H7 (cell line): ENCODE results near the gene SMIM12. TPM values are rescaled to one million over a fixed set of nuclear protein-coding genes. Genes with fewer than 3 reads are reported as not detected.

ENCODE experiments used
- DNase-seq: peaks from one replicate; pipeline ENCODE4 v3.0.0; 2012
- H3K27me3 ChIP-seq: 2 replicates; pipeline ENCODE4 v1.6.0; 2011; ENCODE audit warnings: mild to moderate bottlenecking, low read length; ENCODE audit not compliant: control insufficient read depth, insufficient read depth
- H3K36me3 ChIP-seq: replicated peaks from 2 replicates; pipeline ENCODE4 v1.5.1; 2011; ENCODE audit warnings: low read length; ENCODE audit not compliant: control insufficient read depth, insufficient read depth
- H3K4me3 ChIP-seq: 2 replicates; pipeline ENCODE4 v1.5.1; 2011; ENCODE audit warnings: low read depth, mild to moderate bottlenecking, control low read depth, low read length, moderate library complexity; ENCODE audit not compliant: insufficient read depth
- total RNA-seq: library from RNA; depleted of rRNA; stranded (reverse); fragments of >200 nt; shearing (Covaris generic); gene quantifications from 2 replicates; pipeline ENCODE4 v1.2.3, GENCODE V29; 2014; rRNA removed

The SMIM12 gene
- 39.8 and 55.4 TPM in 2 replicates for total RNA-seq

- peaks cover 9% of the 10 kb centered on the region for H3K36me3 ChIP-seq
- H3K27me3 ChIP-seq, result peaks cover 8% of the 10 kb centered on the region
- peak; percentile 98 for DNase-seq
- peak within 1 kb of the TSS; percentile 85 for H3K4me3 ChIP-seq
Measured at GRCh38 chr1:34859446-34860200, at the start of gene SMIM12. TSS of gene SMIM12 (minus strand) at chr1:34859749. CDS start at chr1:34855977, 3,772 bp downstream.

DNA sequence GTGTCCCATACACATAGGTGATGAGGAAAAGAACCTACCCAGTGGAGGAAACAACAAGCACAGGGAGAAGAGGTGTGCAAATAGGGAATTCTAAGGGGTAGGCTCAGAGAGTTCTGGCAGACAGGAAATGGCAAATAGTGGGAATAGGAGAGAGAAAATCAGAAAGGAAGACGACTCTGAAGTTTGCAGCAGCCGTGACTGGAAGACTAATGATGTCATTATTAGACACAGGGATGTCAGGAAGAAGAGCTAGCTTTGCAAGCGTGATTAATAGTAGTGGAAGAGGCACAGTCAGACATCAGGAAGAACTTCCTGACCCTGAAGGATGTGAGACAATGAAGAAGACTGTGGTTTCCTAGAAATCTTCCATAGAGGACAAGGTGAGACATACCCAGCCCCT lies 48.8 kb upstream of the SMIM12 start:
- H3K4me3 ChIP-seq, result no peak overlapping the region
- H3K36me3 ChIP-seq, result no peaks in the 10 kb centered on the region
- DNase-seq, result no peak
- no peaks in the 10 kb centered on the region for H3K27me3 ChIP-seq

- H3K4me3 ChIP-seq, result no peak overlapping the region
- peak; percentile 58 for DNase-seq
- no peaks in the 10 kb centered on the region for H3K36me3 ChIP-seq
- no peaks in the 10 kb centered on the region for H3K27me3 ChIP-seq
Measured at GRCh38 chr1:34907487-34908090, 48.0 kb upstream of the SMIM12 start.

GRCh38 chr1:34906756-34907155 lies 47.2 kb upstream of the SMIM12 start:
- DNase-seq, result no peak
- Histone ChIP-seq H3K27me3 (no peaks in the 10 kb centered on the region), H3K36me3 (no peaks in the 10 kb centered on the region), H3K4me3 (no peak overlapping the region)

GRCh38 chr1:34906222-34906621 lies 46.7 kb upstream of the SMIM12 start:
- no peaks in the 10 kb centered on the region for H3K27me3 ChIP-seq
- no peaks in the 10 kb centered on the region for H3K36me3 ChIP-seq
- DNase-seq, result no peak
- no peak overlapping the region for H3K4me3 ChIP-seq

- H3K27me3 ChIP-seq, result no peaks in the 10 kb centered on the region
Measured at GRCh38 chr1:34905098-34905459, 45.5 kb upstream of the SMIM12 start.

DNA sequence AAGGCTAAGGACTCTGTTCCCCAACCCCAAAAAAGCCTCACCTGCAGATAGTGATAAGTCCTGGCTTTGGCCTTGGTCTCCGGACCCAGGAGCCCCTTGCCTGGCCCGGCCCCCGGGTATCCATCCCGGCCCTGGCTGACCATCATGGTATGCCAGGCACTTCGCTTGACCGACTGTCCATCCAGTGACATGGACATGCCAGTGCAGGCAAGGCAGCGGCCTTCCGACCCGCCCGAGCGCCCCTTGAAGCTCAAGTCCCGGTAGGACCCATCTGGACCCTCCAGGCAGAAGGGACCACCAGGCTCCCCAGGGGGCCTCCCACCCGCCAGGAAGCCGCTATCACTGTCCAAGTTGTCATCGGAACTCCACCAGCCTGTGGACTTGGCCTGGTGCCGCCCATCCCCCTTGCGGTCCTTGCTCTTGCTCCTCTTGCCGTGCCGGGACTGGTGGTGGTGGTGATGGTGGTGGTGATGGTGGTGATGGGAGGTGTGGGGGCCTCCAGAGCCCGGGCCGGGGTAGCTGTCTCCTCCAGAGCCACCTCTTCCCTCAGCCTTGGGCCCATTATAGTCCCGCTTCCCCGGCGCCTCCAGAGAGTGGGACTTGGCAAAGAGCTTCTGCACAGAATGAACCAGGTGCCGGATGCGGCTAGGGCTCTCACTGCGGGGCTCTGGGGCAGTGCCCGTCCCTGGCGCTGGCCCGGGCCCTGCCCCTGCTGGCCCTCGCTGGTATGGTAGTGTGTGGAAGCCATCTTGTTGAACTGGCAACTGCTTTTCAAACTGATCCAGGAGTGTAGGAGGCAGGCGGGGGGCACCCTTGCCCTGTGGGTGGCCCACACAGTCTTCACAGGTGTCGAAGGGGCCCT lies 44.9 kb upstream of the SMIM12 start:
- Histone ChIP-seq H3K36me3 (no peaks in the 10 kb centered on the region), H3K27me3 (no peaks in the 10 kb centered on the region), H3K4me3 (no peak overlapping the region)
- peak; percentile 59 for DNase-seq

More at GRCh38 chr1:34905098-34905459, 45.5 kb upstream of the SMIM12 start:
- H3K36me3 ChIP-seq, result no peaks in the 10 kb centered on the region
- DNase-seq, result peak; percentile 43
- no peak overlapping the region for H3K4me3 ChIP-seq

DNA sequence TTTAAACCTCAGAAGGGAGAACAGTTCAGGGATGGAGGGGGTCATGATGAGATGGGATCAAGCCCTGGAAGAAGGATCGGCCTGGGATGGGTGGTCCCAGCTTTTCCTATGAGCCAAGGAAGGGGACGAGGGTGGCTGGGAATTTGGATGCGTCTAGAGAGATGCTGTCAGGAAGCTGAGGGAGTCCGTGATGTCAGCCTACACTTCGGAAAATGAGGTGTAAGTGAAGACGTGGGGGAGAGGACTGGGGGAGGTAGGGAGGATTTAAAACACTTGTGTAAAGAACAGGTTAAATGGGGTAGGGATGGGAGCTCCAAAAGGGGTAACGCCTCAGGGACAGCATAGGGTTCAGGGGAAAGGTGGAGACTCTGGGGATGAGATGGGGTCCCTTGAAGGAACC lies 42.4 kb upstream of the SMIM12 start:
- Histone ChIP-seq H3K36me3 (no peaks in the 10 kb centered on the region), H3K27me3 (no peaks in the 10 kb centered on the region)
- DNase-seq, result no peak

GRCh38 chr1:34900775-34901502 lies 41.4 kb upstream of the SMIM12 start:
- H3K4me3 ChIP-seq, result no peak overlapping the region
- DNase-seq, result peak; percentile 38
- no peaks in the 10 kb centered on the region for H3K36me3 ChIP-seq
- H3K27me3 ChIP-seq, result no peaks in the 10 kb centered on the region

More for the DNA sequence above, 42.4 kb upstream of the SMIM12 start:
- H3K4me3 ChIP-seq, result no peak overlapping the region

GRCh38 chr1:34899906-34900305 lies 40.4 kb upstream of the SMIM12 start:
- DNase-seq, result peak; percentile 29
- Histone ChIP-seq H3K27me3 (no peaks in the 10 kb centered on the region), H3K4me3 (no peak overlapping the region), H3K36me3 (no peaks in the 10 kb centered on the region)

DNA sequence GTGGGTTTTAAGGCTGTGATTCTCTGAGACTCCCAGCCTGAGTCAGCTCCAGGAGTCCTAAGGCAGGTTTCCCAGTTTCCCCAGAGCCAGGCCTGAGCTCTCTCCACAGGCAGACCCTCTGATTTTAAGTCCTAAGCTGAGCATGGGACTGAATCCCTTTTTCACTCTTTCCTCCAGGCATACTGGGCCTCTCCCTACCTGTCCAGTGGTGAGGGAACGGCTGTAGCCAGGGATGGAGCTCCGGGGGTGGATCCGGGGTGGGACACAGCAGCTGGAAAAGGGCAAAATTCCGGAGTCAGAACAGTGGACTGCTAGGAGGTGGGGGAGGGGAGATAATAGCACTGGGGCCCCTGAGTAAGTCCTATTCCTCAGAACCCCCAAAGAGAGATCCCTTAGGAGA lies 39.9 kb upstream of the SMIM12 start:
- Histone ChIP-seq H3K27me3 (no peaks in the 10 kb centered on the region), H3K36me3 (no peaks in the 10 kb centered on the region), H3K4me3 (no peak overlapping the region)
- peak; percentile 26 for DNase-seq

- no peaks in the 10 kb centered on the region for H3K36me3 ChIP-seq
- no peak overlapping the region for H3K4me3 ChIP-seq
- H3K27me3 ChIP-seq, result no peaks in the 10 kb centered on the region
- DNase-seq, result no peak
Measured at GRCh38 chr1:34898330-34898761, 38.8 kb upstream of the SMIM12 start.

- H3K27me3 ChIP-seq, result no peaks in the 10 kb centered on the region
- H3K4me3 ChIP-seq, result no peak overlapping the region
- H3K36me3 ChIP-seq, result no peaks in the 10 kb centered on the region
- no peak for DNase-seq
Measured at GRCh38 chr1:34896612-34897011, 37.1 kb upstream of the SMIM12 start.

GRCh38 chr1:34889705-34890104 lies 30.2 kb upstream of the SMIM12 start:
- Histone ChIP-seq H3K36me3 (no peaks in the 10 kb centered on the region), H3K4me3 (no peak overlapping the region), H3K27me3 (peaks cover 22% of the 10 kb centered on the region)
- DNase-seq, result no peak
